Lung (tissue), 12 donors: ENCODE data around the gene TMPRSS11D. TPM values are rescaled to one million over a fixed set of nuclear protein-coding genes. Genes with fewer than 3 reads are reported as not detected.

ENCODE experiments used
- ATAC-seq: fragments of 200-7000 bp; cut with Tn5 transposase; one replicate; pipeline ENCODE4 v1.9.1; 2020; ENCODE audit warnings: moderate number of reproducible peaks; ENCODE audit not compliant: insufficient read depth, low FRiP score
- DNase-seq, 3 donors: peaks; one replicate each; pipeline ENCODE4 v3.0.0-alpha.2; 2013 to 2017
- H3K27ac ChIP-seq, 2 donors: one replicate each; pipeline ENCODE4 v1.5.1; 2013; ENCODE audit warnings: mild to moderate bottlenecking in 2 of 2, moderate library complexity in 2 of 2, control low read depth in 1 of 2, inconsistent platforms in 1 of 2, low read depth in 1 of 2, low read length in 1 of 2
- H3K27me3 ChIP-seq, 3 donors: one replicate each; pipeline ENCODE4 v1.5.1; 2013; ENCODE audit warnings: low read length in 2 of 3; ENCODE audit not compliant: control insufficient read depth in 3 of 3, insufficient read depth in 3 of 3
- H3K36me3 ChIP-seq, 4 donors: one replicate each; pipeline ENCODE4 v1.5.1; 2013; ENCODE audit warnings: low read length in 4 of 4, mild to moderate bottlenecking in 1 of 4, moderate library complexity in 1 of 4; ENCODE audit not compliant: control insufficient read depth in 4 of 4, insufficient read depth in 4 of 4
- H3K4me1 ChIP-seq, 5 donors: one replicate each; pipeline ENCODE4 v1.5.1; 2013; ENCODE audit warnings: low read length in 5 of 5, mild to moderate bottlenecking in 2 of 5, moderate library complexity in 1 of 5; ENCODE audit not compliant: control insufficient read depth in 5 of 5, insufficient read depth in 5 of 5
- H3K4me3 ChIP-seq: one replicate; pipeline ENCODE4 v1.5.1; 2013; ENCODE audit warnings: mild to moderate bottlenecking, control low read depth, moderate library complexity
- H3K9ac ChIP-seq, 2 donors: one replicate each; pipeline ENCODE4 v1.5.1; 2013; ENCODE audit warnings: low read length in 2 of 2, control low read depth in 1 of 2; ENCODE audit not compliant: insufficient read depth in 1 of 2
- H3K9me3 ChIP-seq, 4 donors: one replicate each; pipeline ENCODE4 v1.5.1; 2013; ENCODE audit warnings: low read length in 3 of 4, mild to moderate bottlenecking in 1 of 4, moderate library complexity in 1 of 4; ENCODE audit not compliant: control insufficient read depth in 4 of 4, insufficient read depth in 3 of 4
- WGBS, 2 donors: extraction: QIAGEN DNeasy Blood & Tissue Kit; methylation state at CpG; one replicate each; pipeline ENCODE4 v1.1.7; 2013; 5-methylcytosine and 5-hydroxymethylcytosine counted together
- polyA plus RNA-seq, 2 donors: library from polyadenylated mRNA; stranded (reverse); fragments of 200-250 nt; gene quantifications; one replicate each; pipeline ENCODE4 v1.2.1, GENCODE V29; 2013
- total RNA-seq, 2 donors: library from RNA; depleted of rRNA in 1 of 2; stranded (reverse); fragments of >200 nt in 1 of 2; gene quantifications; one replicate each; pipeline ENCODE4 v1.2.1, GENCODE V29; 2014 to 2021
- TF ChIP-seq, protein P1 (sequence below): IDR thresholded peaks from 2 replicates; pipeline ENCODE4 v1.5.1; 2012; ENCODE audit warnings: mild to moderate bottlenecking; ENCODE audit errors: control extremely low read depth, extremely low read depth
- donor health status: control.
- donor health status: control.
- donor health status: Bipolar disorder and iron deficiency.
- donor health status: healthy.
- donor health status: DM: yes; HTN: yes; CAD: no.

Gene TMPRSS11D
- total and polyA plus RNA-seq, 4 donors: 0.04 to 0.09 TPM; not detected in 2

DNA sequence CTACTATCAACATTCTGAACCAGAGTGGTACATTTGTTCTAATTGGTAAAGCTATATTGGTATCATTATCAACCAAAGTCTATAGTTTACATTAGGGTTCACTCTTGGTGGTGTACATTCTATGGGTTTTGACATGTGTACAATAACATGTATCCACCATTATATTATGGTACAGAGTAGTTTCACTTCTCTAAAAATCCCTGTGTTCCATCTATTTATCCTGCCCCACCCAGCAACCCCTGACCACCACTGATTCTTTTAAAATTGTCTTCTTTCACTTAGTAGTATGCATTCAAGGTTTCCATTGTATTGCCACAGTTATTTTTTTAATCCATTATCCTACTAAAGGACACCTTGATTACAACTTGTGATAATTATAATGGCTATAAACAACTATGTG is 15.3 kb upstream of the TMPRSS11D start:
- no peaks in the 10 kb centered on the region for H3K27me3 ChIP-seq
- no peak overlapping the region for H3K4me3 ChIP-seq
- peaks cover 0 to 3% (median 0%) of the 10 kb centered on the region in 4 donors for H3K9me3 ChIP-seq
- H3K36me3 ChIP-seq: no peaks in the 10 kb centered on the region
- DNase-seq (no peak), ATAC-seq (no peak)
- TF ChIP-seq, protein P1, sequence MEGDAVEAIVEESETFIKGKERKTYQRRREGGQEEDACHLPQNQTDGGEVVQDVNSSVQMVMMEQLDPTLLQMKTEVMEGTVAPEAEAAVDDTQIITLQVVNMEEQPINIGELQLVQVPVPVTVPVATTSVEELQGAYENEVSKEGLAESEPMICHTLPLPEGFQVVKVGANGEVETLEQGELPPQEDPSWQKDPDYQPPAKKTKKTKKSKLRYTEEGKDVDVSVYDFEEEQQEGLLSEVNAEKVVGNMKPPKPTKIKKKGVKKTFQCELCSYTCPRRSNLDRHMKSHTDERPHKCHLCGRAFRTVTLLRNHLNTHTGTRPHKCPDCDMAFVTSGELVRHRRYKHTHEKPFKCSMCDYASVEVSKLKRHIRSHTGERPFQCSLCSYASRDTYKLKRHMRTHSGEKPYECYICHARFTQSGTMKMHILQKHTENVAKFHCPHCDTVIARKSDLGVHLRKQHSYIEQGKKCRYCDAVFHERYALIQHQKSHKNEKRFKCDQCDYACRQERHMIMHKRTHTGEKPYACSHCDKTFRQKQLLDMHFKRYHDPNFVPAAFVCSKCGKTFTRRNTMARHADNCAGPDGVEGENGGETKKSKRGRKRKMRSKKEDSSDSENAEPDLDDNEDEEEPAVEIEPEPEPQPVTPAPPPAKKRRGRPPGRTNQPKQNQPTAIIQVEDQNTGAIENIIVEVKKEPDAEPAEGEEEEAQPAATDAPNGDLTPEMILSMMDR: no peak
- H3K27ac ChIP-seq: no peak overlapping the region
- H3K9ac ChIP-seq: no peak overlapping the region
- H3K4me1 ChIP-seq: no peaks in the 10 kb centered on the region

DNA sequence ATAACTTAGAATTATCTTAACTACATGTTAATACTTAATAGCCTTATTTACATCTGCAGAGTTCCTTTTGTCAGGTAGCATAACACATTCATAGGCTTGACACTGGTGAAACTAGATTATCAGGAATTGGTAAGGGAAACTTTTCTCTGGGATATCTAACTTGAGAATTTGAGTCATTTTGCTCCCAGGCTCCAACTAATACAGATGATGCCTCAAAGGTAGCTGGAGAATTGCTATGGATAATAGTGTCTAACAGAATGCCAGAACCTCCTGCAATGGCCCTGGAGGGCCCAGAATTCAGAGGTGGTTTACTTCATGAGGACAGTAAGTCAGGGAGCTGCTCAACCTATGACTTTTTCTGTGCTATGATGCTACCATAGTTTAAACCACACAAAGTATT is 13.9 kb upstream of the TMPRSS11D start:
- ATAC-seq (no peak), DNase-seq (no peak)
- H3K36me3 ChIP-seq: no peaks in the 10 kb centered on the region
- no peak overlapping the region for H3K4me3 ChIP-seq
- no peak overlapping the region for H3K9ac ChIP-seq
- peaks cover 0 to 3% (median 0%) of the 10 kb centered on the region in 4 donors for H3K9me3 ChIP-seq
- TF ChIP-seq, protein P1: no peak
- H3K4me1 ChIP-seq: no peaks in the 10 kb centered on the region
- no peak overlapping the region for H3K27ac ChIP-seq
- no peaks in the 10 kb centered on the region for H3K27me3 ChIP-seq

DNA sequence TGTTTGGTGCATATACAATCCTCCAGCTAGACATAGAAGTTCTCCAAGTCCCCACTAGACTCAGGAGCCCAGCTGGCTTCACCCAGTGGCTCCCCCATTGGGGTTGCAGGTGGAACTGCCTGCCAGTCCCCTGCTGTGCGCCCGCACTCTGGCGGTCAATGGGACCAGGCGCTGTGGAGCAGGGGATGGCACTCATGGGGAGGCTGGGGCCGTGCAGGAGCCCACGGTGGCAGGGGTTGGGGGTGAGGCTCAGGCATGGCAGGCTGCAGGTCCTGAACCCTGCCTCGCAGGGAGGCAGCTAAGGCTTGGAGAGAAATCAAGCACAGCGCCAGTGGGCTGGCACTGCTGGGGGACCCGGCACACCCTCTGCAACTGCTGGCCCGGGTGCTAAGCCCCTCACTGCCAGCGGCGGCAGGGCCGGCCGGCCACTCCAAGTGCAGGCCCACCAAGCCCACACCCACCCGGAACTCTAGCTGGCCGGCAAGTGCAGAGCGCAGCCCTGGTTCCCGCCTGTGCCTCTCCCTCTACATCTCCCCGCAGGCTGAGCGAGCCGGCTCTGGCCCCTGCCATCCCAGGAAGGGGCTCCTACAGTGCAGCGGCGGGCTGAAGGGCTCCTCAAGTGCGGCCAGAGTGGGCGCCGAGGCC is 12.7 kb upstream of the TMPRSS11D start:
- TF ChIP-seq, protein P1: no peak
- Histone ChIP-seq H3K4me3 (no peak overlapping the region), H3K4me1 (no peaks in the 10 kb centered on the region), H3K27me3 (no peaks in the 10 kb centered on the region), H3K36me3 (no peaks in the 10 kb centered on the region), H3K9me3 (peaks cover 0 to 3% (median 0%) of the 10 kb centered on the region in 4 donors), H3K27ac (no peak overlapping the region), H3K9ac (no peak overlapping the region)
- ATAC-seq: no peak
- 97 to 98% methylated on average over 26 of the region's 26 CpGs for WGBS, 2 donors
- DNase-seq: no peak

DNA sequence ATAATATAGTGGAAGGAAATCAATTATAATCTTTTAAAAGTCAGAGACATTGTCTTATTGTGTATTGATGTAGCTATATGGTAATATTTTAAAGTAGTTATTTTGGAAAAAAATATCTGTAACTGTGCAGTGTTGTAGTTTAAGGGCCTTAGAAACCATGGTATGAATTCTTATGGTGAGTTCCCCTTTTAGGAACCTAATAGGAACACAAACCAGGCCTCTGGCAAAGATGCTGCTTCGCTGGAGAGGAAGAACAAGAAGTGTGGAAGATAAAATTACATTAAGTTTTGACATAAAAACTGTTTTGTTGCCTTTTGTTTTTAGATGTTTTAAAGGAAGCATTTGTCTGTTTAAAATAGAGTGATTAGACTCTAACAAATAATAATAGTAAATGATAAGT is 10.9 kb upstream of the TMPRSS11D start:
- H3K4me3 ChIP-seq: no peak overlapping the region
- H3K36me3 ChIP-seq: no peaks in the 10 kb centered on the region
- ATAC-seq (no peak), DNase-seq (no peak)
- no peak overlapping the region for H3K9ac ChIP-seq
- TF ChIP-seq, protein P1: no peak
- H3K27ac ChIP-seq: no peak overlapping the region
- H3K4me1 ChIP-seq: no peaks in the 10 kb centered on the region
- no peaks in the 10 kb centered on the region for H3K27me3 ChIP-seq
- 46 to 78% methylated on average over 1 of the region's 1 CpG for whole genome bisulfite sequencing, 2 donors
- H3K9me3 ChIP-seq: peaks cover 0 to 3% (median 0%) of the 10 kb centered on the region in 4 donors
